GM10847 (cell line): ENCODE data around the gene AGFG2.

ENCODE experiments used
- POLR2A ChIP-seq: IDR thresholded peaks from 2 replicates; pipeline ENCODE4 v1.6.1; 2011; ENCODE audit not compliant: insufficient read length; ENCODE audit errors: extremely low read depth

The AGFG2 gene

DNA sequence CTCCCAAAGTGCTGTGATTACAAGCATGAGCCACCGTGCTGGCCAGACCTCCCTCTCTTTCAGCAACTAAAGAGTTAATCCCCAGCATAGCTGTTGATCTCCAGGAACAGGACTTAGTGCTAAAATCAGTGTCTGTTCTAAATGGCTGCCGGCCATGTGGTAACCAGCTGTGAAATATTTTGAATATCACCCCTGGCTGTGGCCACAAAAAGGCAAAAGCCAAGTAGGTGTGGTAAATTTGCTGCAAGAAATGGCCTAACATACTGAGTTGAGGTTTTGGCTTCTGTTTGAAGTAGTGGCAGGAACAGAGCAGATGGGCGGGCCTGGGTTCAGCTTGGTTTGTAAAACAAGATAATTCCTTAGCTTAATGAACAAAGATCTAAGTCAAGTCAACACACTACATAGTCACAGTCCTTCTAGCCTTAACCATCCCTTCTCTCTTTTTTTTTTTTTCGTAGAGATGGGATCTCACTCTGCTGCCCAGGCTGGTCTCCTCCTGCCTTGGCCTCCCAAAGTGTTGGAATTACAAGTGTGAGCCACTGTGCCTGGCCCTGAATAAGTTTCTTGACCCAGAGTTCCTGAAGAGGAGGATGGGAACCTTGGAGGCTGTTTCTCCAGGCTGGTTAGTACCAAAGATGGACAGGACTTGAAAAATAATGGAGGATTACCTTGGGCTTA is 22.7 kb upstream of the AGFG2 start:
- TF ChIP-seq POLR2A, result no peak

GRCh38 chr7:100517305-100517704 is 21.7 kb upstream of the AGFG2 start:
- no peak for TF ChIP-seq POLR2A

GRCh38 chr7:100519580-100519979 is 19.4 kb upstream of the AGFG2 start:
- TF ChIP-seq POLR2A, result no peak

DNA sequence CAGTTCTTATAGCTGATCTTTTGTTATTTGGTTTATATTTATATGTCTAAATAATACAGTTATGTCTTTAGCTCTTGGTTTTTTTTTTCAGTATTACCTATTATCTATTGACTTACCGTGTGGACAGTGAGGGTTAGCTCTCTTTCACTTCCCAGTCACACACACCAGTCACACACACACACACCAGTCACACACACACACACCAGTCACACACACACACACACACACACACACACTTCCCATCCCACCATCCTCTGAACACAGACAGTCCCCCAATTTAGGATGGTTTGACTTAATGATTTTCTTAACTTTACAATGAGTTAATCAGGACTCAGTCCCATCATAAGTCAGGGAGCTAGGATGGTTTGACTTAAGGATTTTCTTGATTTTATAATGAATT is 18.9 kb upstream of the AGFG2 start:
- no peak for TF ChIP-seq POLR2A

DNA sequence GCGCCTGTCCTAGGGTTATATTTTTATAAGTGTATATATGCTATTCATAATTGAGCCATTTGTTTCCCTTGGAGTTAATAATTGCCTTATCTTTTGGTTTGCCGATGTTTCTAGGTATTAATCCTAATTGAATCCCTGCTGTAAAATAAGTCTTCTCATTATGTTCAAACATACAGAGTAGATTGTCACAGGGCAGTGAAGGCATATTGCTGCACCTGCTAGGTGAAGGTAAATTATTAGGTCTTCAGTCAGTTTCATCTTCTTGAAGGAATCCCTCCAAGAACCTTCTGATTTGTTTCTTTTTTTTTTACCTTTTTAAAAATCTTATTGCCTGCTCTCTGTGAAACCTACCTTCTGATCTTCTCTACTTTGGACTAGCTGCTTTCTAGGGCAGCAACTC is 17.9 kb upstream of the AGFG2 start:
- no peak for TF ChIP-seq POLR2A

GRCh38 chr7:100532165-100533022 is 6.6 kb upstream of the AGFG2 start:
- no peak for TF ChIP-seq POLR2A

DNA sequence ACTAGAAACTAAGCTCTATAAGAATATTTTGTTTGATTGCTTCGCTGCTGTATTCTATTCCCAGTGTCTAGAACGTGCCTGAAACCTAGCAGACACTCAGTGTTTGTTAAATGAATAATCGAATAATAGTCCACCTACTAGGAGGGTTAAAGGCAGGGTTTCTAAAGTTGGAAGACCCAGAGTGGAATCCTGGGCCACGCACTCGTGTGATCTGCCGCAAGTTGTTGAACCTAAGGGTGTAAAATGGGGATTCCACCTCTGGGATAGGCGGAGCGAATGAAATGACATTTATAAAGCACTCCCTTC is 702 bp upstream of the AGFG2 start:
- TF ChIP-seq POLR2A, result no peak

DNA sequence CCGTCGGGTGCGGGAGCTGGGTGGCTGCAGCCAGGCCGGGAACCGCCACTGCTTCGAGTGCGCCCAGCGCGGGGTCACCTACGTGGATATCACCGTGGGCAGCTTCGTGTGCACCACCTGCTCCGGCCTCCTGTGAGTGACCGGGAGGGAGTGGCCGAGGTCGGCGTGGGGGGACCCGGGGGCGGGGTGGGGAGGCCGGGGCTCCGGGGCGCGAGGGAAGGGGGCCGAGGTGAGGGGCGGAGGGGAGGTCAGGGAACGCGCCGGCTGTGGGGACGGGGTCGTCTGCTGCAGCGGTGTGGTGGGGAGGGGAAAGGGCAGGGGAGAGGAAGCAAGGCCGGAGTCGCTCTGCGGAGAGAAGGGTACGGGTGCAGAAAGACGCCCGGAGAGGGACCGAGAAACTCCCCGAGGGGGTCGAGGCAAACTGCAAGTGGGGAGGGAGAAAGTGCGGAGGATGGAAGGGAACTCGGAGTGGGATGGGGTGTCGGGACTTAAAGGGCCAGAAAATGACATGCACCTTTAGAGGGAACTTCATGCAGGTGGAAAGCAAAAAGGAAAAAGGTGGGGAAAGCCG is 518 bp downstream of the AGFG2 start:
- no peak for TF ChIP-seq POLR2A

DNA sequence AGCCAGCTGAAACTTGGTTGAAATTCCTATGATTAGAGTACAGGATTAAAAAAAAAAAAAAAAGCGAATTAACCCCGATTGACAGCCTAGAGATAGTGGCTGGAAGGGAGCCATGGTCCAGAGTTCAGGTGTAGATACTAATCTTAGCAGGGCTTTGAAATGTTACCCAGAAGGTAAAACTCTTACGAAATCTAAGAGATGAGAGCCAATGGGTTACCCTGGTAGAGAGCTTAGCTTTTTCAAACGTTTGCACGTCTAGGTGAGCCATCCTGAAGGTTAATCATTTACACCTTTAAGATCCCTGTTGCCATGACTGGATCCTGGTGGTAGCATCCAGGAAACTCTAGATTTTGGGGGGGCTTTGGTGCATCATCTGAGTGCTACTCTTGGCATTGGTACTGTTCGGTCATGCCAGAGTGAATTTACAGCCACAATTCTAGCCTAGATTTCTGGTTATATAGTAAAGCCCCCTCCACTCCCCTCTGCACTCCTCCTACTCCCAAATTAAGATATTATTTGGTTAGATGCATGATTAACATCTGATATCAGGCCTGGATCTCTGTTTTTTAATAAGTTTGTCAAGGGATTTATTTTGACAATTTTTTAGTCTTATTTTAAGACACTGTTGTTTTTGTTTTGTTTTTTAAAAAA is 1.2 kb downstream of the AGFG2 start:
- no peak for TF ChIP-seq POLR2A

DNA sequence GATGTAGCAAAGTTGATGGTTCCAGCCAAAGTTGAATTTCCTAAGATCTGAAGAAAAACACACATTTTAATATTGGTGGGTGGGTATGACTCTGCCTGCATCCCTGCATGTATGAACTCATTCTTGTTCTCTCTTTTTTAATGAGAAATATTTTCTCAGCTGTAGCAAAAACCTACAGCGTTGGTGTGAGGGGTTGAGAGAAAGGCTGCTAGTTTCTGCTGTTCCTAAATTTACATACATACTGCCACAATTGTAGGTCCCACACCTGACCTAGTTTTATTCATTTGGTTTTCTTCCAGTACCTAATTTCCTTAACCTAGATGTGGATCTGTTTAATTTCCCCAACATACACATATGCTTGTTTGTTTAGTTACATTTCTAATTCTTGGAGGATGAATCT is 4.6 kb downstream of the AGFG2 start:
- no peak for TF ChIP-seq POLR2A

DNA sequence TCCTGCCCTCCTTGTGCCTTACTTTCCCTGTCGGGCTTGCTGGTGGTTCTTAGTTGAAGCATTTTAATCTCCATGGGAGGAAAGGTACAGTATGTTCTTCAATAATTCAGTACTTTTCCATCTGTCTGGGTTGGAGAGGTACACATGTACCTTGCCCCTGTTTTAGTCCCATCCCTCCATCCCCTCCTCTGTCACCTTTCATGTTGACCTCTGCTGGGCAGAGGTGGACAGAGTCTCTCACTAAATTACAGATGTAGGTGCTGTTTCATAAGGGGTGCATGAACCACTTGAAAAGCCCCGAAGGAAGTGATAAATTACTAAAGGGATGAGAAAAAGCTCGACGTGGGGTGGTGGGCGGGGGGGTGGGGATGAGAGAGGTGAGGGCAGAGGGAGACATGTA is 5.4 kb downstream of the AGFG2 start:
- TF ChIP-seq POLR2A, result no peak

- TF ChIP-seq POLR2A, result no peak
Observed at GRCh38 chr7:100544967-100545359, 6.0 kb downstream of the AGFG2 start.

DNA sequence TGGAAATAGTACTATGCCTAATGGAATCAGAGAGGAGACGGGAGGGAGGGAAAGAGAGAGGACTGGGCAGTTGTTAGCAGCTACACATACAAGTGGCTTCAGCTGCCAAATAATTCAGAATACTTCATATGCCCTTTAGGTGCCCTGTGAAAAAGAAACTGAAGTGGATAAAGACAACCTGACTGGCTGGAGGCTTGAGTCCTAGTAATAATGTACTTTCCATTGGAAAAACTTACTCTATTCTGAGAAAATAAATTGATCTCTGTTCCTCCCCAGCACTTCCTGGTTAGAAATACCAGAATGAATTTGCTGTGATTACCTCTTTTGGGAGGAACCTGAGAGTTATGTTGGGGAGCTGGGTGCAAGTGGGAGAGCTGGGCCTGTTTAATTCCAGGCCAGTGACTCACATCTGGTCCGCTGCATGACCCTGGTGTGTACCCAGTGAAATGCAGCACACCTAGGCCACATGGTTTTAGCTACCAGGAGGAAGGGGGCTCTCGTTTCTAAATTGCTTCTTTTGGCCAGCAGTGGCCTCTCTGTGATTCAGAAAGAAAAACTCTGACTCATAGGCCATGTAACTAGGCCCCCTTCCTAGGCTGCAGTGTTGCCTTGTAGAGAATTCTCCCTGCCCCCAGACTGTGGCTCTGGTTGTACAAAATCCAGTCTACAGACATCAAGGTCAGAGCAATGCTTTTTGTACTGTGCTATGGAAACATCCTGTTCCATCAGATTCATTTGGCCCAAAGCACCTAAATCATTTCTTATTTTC is 6.5 kb downstream of the AGFG2 start:
- no peak for TF ChIP-seq POLR2A

- no peak for TF ChIP-seq POLR2A
Observed at GRCh38 chr7:100546129-100546925, 7.3 kb downstream of the AGFG2 start.
